ENCODE results near the gene RIMS4.
"Not testable (repeated sequence)": the region's sequence is repeated elsewhere in the genome, so short reads cannot be mapped to it uniquely, and the experiment has no call there.

RIMS4 gene

DNA sequence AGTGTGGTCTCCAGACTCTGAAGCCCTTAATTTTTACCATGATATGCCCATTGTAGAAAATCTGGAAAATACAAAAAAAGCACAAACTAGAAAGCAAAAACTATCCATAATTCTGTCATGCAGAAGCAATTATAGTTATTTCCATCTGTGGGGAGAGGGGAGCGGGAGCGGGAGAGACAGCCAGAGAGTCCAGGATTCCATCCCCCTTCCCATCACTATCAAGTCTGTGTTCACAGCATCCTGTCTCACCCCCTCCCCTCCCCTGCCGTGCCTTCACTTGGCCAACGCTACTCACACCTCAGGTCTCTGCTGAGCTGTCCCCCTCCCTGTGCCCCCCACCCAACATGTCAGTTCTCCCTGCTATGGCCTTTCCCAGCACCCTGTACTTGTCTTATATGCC, 14.5 kb downstream of the RIMS4 start:
- DNase-seq (ENCODE audit: low read depth), result no peak

DNA sequence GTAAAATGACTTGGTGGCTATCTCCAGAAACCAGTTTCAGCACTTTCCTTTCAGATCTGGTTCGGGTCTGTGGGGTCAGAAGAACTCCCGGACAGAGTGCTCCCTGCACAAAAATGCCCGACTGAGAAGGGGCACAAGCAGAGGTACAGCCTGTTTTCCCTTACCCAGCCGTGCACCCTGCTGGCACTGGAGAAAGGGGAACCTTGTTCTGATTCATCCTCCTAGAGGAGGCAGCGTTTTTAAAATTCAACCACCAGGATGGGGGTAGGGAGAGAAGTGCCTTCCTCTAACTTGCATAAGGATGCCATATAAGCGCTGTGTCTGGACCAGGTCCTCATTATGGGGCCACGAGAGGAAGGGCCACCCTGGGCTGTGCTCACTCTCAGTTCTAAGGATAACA, 17.6 kb downstream of the RIMS4 start:
- no peak for DNase-seq (ENCODE audit: low read depth)

DNA sequence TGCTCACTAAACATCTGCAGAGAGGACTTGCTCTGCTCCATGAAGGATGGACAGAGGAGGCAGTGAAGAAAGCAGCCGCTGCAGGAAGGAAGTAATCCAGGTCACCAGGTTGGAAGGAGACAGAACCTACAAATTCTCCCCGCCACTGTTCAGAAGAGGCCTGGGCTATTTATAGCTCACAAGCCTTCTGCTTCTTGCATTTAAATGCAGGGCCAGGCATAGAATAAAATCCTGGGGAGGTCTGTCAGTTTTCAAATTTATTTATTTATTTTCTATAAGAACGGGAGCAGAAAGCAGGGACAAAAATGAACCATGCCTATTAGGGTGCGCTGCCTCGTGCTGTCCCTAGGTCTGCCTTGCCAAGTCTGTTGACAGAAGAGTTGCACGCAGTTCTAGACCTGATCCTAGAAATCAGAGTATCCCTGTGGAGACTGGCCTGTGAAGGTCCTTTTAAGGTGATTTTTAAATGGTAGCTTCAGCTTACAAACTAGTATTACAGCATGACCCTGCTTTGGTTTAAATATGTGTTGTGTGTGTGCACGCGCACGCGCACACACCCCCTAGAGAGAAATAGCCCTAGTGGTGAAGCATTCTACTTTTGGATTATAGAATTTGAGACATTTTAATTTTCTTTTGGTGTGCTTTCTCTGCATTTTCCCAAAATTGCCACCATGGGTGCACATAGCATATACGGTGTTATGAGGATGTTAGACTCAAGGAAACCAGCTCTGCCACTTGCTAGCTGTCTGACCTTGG, 19.5 kb downstream of the RIMS4 start:
- DNase-seq (ENCODE audit: low read depth), result no peak

DNA sequence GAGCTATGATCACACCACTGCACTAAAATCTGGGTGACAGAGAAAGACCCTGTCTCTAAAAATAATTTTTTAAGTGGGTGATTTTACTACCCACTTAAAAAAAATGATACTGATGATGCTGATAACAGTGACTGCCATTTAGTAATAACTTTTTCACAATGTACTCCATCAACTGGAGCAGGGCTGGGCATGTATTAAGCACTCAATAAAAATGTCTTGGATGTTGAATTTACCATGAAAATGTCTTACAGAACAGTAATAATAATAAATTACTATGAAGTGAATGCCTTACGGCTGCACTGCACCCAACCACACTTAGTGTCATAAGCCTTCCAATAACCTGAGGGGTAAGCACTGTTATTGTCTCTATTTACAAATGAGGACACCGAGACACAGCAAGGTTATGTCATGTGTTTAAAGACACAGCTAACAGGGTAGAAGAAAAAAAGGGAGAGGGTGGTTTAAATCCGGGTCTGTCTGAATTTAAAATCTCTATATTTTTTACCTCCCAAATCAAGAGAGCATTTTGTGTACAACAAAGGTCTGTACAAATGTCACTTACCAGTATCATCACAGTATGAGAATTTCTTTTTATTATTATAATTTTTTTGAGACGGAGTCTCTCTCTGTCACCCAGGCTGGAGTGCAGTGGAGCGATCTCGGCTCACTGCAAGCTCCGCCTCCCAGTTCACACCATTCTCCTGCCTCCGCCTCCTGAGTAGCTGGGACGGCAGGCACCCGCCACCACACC, 21.5 kb downstream of the RIMS4 start:
- DNase-seq (ENCODE audit: low read depth), result no peak

DNA sequence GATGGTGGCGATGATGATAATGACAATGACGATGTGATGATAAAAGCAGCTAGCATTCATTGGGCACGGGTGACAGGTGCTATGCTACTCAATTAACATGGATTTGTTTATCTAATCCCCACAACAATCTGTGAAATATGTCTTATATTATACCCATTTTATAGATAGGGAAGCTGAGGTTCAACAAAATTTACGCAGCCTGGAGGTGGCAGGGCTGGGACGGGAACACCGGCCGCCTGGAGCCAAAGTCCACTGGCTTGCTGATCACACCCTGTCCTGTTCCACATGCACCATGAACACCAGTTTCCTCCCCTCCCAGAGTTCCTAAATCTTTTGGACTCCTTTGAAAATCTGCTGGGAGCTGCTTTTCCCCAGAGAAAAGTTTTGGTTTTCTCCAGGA, 23.0 kb downstream of the RIMS4 start:
- DNase-seq (ENCODE audit: low read depth), result no peak

DNA sequence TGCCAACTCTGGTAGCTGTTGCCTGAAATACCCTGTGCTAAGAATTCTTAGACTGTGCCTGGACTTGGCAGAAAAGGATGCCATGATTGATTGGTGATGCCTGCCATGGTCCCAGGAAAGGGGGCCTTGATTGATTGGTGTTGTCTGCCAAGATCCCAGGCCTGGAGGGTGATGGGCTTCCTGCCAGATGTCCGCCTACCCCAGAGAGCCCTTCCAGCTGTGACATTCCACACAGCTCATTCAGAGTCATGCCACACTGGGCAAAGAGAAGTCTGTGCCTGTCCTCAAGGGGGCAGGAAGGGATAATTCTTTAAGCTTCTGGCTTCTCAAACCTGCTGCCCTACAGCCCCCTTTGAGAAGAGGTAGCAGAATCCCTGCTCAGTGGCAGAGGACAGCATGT, 24.6 kb downstream of the RIMS4 start:
- no peak for DNase-seq (ENCODE audit: low read depth)

DNA sequence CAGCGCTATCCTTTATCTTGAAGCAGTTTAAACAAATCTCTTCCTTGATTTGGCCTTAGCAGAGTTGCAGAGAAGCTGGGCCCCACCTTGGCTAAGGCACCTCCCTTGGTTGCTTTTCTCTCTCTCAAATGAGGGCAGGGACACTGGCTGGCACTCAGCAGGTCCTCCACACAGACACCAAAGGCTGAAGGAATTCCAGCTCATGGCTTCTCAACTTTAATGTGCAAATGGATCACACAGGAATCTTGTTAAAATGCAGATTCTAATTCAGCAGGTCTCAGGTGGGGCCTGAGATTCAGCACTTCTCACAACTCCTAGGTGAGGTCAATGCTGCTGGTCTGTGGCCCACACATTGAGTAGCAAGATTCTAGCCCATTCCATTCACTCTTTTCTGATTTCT, 25.7 kb downstream of the RIMS4 start:
- DNase-seq (ENCODE audit: low read depth), result no peak

DNA sequence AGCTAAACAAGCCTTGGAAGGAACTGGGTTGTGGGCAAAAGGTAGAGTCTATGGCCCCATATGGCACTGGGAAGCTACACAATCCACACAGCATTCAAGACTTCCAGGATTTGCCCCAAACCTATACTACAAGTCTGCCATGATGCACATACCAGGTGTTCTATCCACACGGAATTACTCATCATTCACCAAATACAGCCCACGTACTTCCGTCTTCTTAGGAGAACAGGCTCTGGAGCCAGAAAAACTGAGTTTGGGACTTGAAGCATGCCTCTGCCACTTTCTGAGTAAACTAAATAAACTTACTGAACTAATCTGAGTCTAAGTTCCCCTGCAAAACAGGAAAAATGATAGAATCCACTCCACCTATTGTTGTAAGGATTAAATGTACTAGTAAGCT, 28.6 kb downstream of the RIMS4 start:
- DNase-seq (ENCODE audit: low read depth), result no peak

DNA sequence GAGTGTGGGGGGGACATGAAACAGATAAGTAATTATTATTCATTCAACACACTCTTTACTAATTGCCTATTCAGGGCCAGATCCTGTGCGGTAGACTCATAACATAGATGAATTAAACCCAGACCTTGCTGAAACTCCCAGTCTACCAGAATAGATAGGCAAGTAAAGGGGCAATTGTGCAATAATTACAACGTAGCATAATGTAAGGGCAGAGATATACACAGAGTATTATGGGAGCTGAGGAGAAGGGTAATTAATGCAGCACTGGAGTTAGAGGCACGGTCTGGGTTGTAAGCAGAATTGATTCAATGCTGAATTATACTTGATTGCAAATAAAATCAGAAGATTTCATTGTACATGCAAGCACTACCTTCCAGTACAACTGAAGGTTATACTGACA, 29.2 kb downstream of the RIMS4 start:
- DNase-seq (ENCODE audit: low read depth), result no peak

DNA sequence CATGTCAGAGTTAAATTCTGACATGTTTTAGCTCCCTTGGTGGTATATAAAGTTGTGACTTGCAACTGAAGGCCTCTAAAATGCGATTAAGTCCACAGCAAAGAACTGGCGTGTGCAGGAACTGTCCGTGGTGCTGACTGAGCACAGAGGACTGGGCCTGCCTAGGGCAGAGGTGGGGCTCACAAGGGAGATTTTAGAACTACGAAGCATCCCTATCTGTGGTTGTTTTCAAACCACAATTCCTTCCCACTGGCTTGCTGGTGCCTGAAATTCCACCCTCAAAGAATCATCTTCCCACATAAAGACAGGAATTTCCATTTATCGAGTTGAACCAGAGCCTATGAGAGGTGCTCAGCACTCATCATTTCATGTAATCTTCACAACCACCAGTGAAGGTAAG, 30.1 kb downstream of the RIMS4 start:
- DNase-seq (ENCODE audit: low read depth), result no peak

DNA sequence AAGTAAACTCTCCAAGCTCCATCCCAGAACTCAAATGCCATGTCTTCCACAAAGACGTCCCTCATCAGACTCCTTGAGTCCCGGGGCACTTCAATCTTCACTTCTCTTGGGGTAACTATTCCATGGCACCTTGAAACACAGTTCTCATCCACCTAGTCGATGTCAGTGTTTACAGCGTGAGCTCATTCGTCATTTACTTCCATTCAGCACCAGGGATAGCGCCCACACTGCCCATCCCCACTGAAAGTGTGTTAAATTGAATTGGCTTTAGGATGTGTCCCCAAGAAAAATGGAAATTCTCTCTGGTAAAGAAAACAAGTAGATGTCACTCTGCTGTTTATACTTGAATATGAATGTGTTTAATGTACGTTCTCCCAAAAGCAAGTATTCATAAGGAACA, 33.4 kb downstream of the RIMS4 start:
- DNase-seq (ENCODE audit: low read depth), result no peak

DNA sequence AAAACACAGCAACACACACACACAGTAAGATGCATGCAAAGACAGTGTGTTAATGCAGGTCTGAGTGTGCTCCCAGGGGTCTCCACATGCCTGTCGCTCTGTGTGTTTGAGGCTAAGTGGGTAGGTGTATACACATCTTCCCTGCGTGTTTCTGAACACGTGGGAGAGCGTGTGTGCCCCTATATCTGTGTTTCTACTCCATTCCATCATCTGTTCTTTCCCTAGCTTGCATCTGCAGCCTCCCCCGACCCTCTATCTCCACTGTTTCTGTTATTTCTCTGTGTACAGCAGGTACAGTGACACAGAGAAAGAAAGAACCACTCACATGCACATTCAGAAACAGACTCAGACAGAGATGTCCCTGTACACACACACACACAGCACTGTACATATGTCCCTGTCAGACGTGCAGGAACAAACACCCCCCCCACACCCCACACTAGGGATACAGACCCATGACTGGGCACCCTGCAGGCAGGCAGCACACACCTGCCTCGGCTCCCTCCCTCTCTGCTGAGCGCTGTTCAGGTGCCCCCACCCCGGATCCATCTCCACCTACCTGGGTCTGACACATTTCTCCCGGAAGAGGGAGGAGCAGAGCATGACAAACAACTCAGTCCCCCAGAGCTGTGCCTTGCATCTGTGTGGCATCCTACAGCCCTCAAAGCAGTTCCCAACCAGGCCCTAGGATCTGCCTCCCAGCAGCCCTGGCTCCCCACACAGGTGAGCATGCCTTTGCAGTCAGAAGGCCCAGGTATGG, 37.1 kb downstream of the RIMS4 start:
- no peak for DNase-seq (ENCODE audit: low read depth)

DNA sequence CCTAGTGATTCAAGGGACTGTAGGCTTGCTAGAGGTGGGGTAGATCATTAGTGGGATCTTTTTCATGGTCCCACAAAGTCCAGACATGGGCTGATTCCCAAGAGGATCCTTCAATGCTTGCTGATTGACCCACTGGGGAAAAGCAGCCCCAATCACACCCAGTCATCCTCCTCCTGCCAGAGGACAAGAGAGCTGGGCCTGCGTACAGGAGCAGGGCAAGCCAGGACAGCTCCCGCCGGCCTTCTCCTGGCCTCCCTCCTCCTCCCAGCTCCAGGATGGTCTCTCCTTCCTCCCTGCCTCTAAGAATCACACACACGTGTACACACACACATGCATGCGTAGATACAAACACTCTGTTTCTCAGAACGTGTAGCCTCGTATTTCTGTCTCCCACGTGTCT, 37.7 kb downstream of the RIMS4 start:
- DNase-seq (ENCODE audit: low read depth), result no peak

DNA sequence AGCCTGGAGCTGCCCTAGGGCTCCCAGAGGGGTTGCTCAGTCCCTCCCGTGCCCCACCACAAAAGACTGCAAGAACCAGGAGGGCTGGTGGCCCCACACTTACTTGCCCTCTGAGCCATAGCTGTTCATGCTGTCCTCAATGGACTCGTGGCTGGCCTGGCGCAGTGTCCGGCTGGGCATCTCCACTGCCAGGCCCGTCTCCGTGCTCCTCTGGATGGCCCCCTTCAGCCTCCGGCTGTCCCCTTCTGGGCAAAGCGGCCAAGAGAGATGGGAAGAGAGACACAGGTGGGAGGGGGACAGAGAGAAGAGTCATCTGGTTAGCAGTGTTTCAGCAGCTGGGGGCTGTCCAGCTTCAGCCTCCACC, 39.2 kb downstream of the RIMS4 start:
- DNase-seq (ENCODE audit: low read depth), result no peak

DNA sequence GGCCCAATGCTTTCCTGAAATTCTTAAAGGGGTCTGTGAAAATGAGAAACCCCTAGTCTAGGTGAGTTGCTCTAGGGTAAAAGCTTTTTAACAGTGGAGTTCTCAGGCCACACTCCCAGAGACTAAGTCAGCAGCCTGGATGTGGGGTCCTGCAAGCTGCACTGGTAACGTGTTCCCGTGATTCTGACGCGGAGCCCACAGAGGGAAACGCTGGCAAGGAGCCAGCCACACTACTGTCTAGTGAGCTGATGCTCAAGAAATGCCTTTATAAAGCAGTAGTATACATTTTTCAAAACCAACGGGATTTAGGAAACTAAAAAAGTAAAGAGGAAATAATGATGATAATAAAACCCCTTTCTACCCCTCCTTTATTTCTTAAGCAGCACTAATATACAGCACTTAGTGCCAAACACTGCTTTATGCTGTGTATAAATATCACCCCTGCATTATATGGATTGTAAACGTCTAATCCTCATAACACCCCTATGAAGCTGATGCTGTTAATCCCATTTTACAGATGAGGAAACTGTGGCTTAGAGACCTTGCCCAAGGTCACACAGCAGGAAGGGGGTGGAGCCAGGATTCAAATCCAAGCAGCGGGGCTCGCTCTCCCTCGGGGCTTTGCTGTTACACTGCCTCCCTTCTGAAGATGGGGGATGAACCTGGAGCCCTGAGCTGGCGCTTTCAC, 39.7 kb downstream of the RIMS4 start:
- no peak for DNase-seq (ENCODE audit: low read depth)

DNA sequence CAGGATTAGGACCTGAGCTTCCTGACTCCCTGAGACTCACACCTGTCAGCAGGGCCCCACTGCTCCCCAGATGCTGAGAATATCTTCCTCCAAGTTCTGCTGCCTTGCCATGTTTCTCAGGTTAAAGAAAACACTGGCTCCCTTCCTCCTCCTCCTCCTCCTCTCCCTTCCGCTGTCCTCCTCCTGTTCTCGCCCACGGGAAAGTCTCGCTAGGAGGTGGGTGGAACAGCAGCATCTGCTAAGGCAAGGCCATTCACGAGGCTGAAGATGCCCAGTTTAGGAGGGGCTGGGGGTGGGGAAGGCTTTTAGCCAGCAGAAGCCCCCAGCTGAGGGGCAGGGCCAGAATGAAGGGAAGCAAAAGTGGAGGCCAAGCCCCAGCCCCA, 40.9 kb downstream of the RIMS4 start:
- no peak for DNase-seq (ENCODE audit: low read depth)

DNA sequence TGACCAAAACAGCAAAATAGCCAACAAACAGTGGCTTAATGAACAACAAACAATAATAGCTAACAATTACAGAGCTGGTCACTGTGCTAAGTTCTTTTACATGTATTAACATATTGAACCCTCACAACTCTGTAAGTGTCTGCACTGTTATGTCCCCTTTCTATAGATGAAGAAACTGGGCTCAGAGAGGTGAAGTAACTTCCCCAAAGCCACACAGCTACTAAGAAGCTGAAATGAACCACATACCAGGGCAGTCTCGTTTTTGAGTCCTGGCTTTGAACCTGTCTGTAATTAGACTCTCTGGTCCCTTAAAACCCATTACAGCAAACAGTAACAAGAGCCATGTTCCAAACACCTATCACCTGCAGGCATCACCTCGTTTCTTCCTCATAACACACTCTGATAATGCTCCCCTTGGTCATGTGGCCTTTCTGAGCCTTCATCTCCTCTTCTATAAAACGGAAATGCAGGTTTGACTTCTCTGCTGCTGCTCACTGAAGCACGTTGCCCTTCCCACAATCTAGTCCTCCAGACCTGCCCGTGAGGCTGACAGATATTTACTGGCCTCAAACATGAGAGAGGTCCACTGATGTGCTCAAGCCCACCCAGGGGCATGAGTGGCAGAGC, 41.4 kb downstream of the RIMS4 start:
- no peak for DNase-seq (ENCODE audit: low read depth)

DNA sequence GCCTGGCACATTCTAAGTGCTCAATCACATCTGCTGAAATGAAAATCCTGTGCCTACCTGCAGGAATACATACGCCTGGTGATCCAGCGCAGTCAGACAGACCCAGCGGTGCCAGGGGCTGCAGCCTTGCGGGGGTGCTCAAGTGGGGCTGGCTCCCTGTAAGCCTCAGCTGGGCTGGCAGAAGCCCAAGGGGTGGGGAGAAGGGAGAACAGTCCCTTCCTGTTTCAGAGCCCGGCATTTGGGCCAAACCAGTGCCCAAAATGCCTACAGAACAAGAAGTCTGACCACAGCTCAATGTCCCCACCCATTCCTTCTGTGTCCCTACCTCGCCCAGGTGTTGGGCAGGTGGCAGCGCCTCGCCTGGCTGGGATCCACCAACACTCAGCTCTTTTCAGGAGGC, 42.1 kb downstream of the RIMS4 start:
- no peak for DNase-seq (ENCODE audit: low read depth)

DNA sequence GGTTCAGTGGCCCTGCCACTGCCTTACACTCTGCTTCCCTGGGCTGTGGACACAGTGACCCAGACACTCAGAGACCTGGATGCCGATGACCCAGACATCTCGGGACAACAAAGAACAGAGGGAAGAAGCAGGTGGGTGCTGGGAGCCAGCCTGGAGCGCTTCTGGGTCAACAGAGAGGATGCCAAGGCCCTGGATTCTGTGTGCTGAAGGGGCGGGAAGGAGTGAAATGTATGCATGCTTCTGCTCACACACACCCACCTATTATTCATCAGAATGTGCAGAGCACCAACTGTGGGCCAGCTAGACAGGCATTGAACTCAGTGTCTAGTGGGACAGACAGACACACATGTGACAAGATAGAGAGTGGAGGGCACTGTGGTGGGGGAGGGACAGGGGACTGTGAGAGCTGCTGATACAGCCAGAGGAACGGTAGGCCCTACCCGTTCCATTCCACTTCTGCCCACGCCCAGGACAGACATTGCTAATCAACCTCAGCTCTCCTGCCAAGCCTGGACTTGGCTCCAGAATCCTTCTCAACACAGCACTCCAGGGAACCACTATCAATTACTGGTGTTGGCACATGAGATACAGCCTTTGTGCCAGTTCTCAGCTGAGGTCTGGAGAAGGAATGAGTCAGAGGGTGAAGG, 44.5 kb downstream of the RIMS4 start:
- DNase-seq (ENCODE audit: low read depth), result no peak

DNA sequence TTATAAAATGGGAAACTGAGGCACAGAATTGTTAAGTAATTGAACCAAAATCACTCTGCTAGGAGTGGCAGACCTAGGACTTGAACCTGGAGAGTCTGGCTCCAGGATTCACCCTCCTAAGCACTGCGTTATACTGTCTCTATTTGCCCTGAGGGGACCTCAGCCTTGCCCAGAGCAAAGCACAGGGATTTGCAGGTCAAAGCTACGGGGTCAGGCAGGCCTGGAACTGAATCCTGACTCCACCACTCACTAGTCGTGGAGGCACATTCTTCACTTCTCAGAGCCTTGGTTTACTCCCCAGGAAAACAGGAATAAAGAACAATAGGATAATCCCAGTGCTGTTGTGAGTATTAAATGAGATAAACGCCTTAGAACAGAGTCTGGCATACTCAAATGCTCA, 45.3 kb downstream of the RIMS4 start:
- DNase-seq (ENCODE audit: low read depth), result no peak

DNA sequence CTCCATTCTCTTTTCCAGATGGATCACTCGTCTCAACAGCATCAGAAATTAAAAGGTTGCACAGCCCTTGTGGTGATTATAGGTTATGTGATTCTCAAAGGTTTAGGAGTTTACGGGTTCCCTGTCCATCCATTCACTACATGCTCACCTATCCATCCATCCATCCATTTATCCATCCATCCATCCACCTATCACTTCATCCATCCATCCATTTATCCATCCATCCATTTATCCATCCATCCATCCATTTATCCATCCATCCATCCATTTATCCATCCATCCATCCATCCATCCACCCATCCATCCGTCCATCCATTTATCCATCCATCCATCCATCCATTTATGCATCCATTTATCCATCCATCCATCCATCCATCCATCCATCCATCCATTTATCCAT, 46.5 kb downstream of the RIMS4 start:
- DNase-seq (ENCODE audit: low read depth), result not testable (repeated sequence)

Data from stimulated activated CD8-positive, alpha-beta memory T cell treated with anti-CD3 and anti-CD28 coated beads, Interleukin-15, amount 100 ng/mL, for 1 hour (primary cell).